A673 (cell line): ENCODE data around the gene SH2B2.

Experiments used
- CTCF ChIP-seq: fragments of 300-800, 200-600 bp; sonication (generic); conservative IDR thresholded peaks from 2 replicates; pipeline ENCODE4 v1.5.1; 2017; ENCODE audit warnings: low read depth, mild to moderate bottlenecking, antibody characterized with exemption, low read length, moderate library complexity, mixed read lengths
- EZH2 ChIP-seq: fragments of 200-600 bp; sonication (generic); IDR thresholded peaks from 2 replicates; pipeline ENCODE4 v1.6.1; 2017; ENCODE audit warnings: borderline replicate concordance, low read depth, mild to moderate bottlenecking, mixed read lengths, antibody characterized with exemption, low read length; ENCODE audit not compliant: poor library complexity, severe bottlenecking

- TF ChIP-seq EZH2: no peak
- TF ChIP-seq CTCF: no peak
Observed at GRCh38 chr7:102286237-102287110, at the start of gene SH2B2.
